Fibroblast of villous mesenchyme (primary cell): ENCODE results near the gene RNF149. TPM values are rescaled to one million over a fixed set of nuclear protein-coding genes. Genes with fewer than 3 reads are reported as not detected.

Experiments
- DNase-seq: peaks from one replicate; pipeline ENCODE4 v3.0.0-alpha.2; 2010; ENCODE audit warnings: low read depth
- H3K4me3 ChIP-seq: 2 replicates; pipeline ENCODE4 v1.5.1; 2011; ENCODE audit warnings: low read depth, mild to moderate bottlenecking, low read length
- CTCF ChIP-seq: IDR thresholded peaks from 2 replicates; pipeline ENCODE4 v1.5.1; 2012; ENCODE audit warnings: low read depth, mild to moderate bottlenecking, low read length; ENCODE audit not compliant: insufficient read depth
- total RNA-seq: library from RNA; depleted of rRNA; stranded (reverse); fragments of >200 nt; gene quantifications from 2 replicates; pipeline ENCODE4 v1.2.3, GENCODE V29; 2012

RNF149 gene
- total RNA-seq, 1 donor, result 53.5 TPM

DNA sequence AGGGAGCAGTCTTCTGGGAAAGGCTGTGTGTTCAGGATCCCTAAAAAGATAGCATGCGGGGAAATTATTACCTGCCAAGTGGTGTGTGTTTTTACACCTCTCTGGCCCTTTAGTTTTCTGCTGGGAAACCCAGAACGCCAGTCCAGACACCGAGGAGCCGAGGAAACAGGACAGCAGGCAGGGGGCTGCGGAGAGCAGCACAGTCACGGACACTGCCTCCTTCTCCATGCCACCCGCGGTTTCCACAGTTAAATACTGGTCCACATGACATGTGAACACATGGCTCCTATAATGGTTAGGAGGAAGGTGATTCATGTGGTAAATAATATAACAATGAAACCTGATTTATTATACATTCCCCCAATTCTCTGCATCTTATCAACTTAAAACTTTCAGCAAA lies 35.4 kb downstream of the RNF149 start:
- DNase-seq, result no peak
- TF ChIP-seq CTCF, result no peak
- no peak overlapping the region for H3K4me3 ChIP-seq

DNA sequence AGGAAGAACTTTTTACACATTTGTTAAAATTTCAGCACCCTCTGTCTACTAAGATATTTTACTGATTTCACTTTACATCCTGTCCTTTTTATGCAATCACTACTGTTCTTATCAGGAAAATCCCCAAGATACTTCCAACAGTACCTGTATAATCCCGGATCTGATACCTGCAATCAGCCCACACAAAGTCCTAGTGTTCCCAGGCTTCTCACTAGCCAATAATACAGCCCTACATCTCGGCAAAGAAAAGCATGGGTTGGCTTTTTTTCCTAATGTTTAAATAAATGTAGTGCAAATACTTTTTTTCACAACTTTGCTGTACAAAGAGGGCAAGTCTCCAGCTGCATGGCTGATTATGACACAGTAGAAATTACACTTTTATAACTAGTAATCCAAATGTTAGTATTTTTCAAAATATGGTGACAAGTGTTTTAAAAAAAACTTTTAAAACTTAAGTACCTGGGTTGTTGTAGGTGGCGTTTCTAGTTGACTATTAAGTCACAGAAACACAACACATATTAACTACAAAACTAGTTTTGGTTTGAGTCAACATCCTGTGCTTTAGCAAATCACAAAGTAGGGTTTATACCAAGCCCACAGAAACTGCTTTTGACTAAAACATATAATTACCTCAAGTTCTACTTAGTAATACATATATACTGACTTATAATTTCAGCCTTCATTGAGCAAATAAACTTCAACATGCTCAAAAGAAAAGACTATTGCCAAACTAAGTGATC lies 36.3 kb downstream of the RNF149 start:
- TF ChIP-seq CTCF, result no peak
- no peak overlapping the region for H3K4me3 ChIP-seq
- DNase-seq, result no peak

GRCh38 chr2:101270700-101271259 lies 37.7 kb downstream of the RNF149 start:
- TF ChIP-seq CTCF, result no peak
- H3K4me3 ChIP-seq, result no peak overlapping the region
- no peak for DNase-seq

DNA sequence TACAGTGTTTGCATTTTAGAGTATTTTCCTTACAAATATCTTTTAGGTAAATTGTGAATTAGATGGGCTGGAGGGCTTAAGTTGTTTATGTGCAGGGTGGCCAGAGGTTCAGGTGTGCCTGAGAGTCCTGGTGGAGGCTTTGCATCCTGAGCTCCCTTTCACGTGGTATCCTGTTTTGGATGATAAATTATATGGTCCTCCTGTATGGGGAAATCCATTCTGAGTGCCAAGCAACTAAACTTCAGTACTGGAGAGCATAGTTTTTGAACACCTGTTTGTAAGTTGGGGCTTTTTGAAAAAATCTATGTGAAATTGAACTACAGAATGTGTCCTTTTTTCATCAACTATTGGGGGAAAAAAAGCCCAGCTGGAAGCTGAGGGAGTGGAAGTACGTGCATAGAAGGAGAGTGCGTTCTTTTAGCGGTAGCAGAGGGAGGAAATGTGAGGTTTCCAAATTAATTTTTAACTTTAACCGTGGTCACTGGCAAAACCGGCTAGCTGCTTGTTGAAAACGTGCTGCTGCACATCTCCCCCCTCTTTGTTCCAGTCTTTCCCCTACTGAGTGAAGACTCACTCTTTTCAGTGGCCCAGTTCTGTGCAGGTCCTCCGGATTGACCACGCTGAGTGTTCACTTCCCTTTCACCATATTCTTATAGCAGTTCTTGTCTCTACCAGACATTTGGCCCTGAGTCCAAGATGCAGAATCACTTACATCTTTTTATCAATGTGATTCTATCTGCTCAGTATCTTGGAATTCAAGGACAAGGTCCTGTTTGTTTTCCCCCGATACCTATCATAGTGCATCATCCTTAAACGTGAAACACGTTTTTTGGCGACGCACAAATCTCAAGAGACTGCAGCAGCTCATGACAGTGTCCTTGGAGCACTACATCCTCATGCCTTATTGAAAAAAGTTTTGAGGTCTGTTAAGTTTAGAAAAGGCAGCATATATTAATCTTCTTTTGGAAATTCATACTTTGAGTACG lies 40.5 kb downstream of the RNF149 start:
- no peak overlapping the region for H3K4me3 ChIP-seq
- no peak for TF ChIP-seq CTCF
- no peak for DNase-seq

GRCh38 chr2:101265893-101266499 lies 42.5 kb downstream of the RNF149 start:
- no peak for DNase-seq
- no peak for TF ChIP-seq CTCF
- H3K4me3 ChIP-seq, result no peak overlapping the region

DNA sequence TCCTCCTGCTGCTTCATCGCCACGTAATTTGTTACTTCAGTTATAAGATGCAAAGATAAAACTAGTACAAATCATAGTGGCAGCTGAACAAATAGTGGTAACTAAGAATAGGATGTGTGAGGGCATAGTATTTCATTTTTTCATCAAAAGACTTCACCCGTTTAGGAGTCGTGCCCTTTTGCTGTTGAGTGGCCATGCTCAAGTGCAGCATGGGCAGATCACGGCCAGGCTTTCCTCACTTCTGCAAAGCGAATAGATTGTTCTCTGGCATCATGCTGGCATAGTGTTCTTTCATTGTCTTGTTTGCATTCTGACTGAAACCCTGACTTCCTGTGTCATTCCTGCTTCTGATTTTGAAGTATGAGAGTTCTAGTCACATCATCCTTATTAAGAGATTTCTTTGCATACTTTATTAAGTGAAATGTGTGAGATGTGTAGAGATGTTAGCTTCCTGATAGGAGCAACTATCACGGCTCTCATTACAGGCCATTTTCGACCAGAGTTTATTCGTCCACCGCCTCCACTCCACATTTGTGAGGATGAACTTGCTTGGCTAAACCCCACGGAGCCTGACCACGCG lies 44.1 kb downstream of the RNF149 start:
- no peak for DNase-seq
- H3K4me3 ChIP-seq, result no peak overlapping the region
- no peak for TF ChIP-seq CTCF
